Uterus (tissue), 2 donors: Measurements from ENCODE around the gene CEP85L.

Experiments used
- POLR2A ChIP-seq, 2 donors: fragments of 450-650 bp; IDR thresholded peaks; one replicate each; pipeline ENCODE4 v1.6.1; 2016; ENCODE audit warnings: antibody characterized with exemption in 2 of 2, mild to moderate bottlenecking in 1 of 2, moderate library complexity in 1 of 2
- TF ChIP-seq, protein P1 (sequence below), 4 experiments: fragments of 200-600 bp in 2 of 4; fragments of 450-650 bp in 2 of 4; sonication (generic) in 2 of 4; IDR thresholded peaks; one replicate each; pipeline ENCODE4 v1.5.1; 2016 to 2019; ENCODE audit warnings: antibody characterized with exemption in 4 of 4, mild to moderate bottlenecking in 2 of 4, moderate library complexity in 1 of 4

DNA sequence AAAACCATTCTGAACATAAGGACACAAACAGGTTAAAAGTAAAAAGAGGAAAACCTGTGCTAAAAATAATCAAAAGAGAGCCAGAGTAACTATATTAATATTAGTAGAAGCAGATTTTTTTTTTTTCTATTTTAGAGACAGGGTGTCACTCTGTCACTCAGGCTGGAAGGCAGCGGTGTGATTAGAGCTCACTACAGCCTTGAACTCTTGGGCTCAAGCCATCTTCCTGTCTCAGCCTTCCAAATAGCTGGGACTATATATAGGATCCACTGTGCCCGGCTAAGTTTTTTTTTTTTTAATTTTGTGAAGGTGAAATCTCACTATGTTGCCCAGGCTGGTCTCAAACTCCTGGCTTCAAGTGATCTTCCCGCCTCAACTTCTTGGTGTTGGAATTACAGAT lies 136.7 kb downstream of the CEP85L start:
- TF ChIP-seq, protein P1, sequence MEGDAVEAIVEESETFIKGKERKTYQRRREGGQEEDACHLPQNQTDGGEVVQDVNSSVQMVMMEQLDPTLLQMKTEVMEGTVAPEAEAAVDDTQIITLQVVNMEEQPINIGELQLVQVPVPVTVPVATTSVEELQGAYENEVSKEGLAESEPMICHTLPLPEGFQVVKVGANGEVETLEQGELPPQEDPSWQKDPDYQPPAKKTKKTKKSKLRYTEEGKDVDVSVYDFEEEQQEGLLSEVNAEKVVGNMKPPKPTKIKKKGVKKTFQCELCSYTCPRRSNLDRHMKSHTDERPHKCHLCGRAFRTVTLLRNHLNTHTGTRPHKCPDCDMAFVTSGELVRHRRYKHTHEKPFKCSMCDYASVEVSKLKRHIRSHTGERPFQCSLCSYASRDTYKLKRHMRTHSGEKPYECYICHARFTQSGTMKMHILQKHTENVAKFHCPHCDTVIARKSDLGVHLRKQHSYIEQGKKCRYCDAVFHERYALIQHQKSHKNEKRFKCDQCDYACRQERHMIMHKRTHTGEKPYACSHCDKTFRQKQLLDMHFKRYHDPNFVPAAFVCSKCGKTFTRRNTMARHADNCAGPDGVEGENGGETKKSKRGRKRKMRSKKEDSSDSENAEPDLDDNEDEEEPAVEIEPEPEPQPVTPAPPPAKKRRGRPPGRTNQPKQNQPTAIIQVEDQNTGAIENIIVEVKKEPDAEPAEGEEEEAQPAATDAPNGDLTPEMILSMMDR (IDR thresholded peaks at IDR 0.05): no peak
- no peak for TF ChIP-seq POLR2A (IDR thresholded peaks at IDR 0.05)
